Measurements from ENCODE around the gene CDCA4.
"Not testable (repeated sequence)": the region's sequence is repeated elsewhere in the genome, so short reads cannot be mapped to it uniquely, and the experiment has no call there.

Gene CDCA4

DNA sequence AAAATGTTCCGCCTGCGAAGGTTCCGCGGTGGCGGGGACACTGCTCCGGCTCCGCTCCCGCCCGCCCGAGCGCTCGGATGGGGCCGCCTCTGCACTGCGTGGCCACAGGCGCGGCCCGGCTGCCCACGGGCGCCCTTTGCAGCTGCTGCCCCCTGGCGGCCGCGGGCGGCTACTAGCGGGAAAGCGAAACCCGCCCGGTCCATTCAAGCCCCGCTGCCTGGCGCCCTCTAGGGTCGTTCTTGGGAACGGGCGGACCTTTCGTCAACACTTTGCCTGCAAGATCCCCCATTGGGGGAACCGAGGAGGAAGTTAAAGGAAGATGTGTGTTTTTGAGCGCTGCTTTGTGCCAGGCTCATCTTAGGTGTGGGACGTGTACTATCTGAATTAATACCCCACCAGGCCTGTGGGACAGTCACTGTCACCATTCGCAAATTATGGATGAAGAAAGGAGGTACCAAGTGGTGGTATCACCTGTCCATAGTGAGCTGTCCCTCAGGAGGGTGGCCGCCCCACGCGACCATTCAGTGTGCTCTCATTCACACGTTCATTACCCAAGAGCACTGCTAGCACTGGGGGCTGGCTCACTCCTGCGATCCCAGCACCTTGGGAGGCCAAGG lies 24.9 kb upstream of the CDCA4 start:
- H3K36me3 ChIP-seq (ENCODE audit: control insufficient read depth, insufficient read depth, low read length), result no peaks in the 10 kb centered on the region
- WGBS, 2 experiments (ENCODE audit: insufficient coverage in 2 of 2), result 8 to 11% methylated on average over 32 to 37 of the region's 42 CpGs
- H3K4me1 ChIP-seq (ENCODE audit: control insufficient read depth, insufficient read depth, low read length, poor library complexity, severe bottlenecking), result no peaks in the 10 kb centered on the region
- H3K4me3 ChIP-seq (ENCODE audit: extremely low read depth, insufficient read depth, low read length, poor library complexity, severe bottlenecking), result no peak overlapping the region
- H3K9me3 ChIP-seq (ENCODE audit: control insufficient read depth, low read length), result no peaks in the 10 kb centered on the region
- no peak overlapping the region for H3K27ac ChIP-seq (ENCODE audit: low read depth, low read length, severe bottlenecking)

DNA sequence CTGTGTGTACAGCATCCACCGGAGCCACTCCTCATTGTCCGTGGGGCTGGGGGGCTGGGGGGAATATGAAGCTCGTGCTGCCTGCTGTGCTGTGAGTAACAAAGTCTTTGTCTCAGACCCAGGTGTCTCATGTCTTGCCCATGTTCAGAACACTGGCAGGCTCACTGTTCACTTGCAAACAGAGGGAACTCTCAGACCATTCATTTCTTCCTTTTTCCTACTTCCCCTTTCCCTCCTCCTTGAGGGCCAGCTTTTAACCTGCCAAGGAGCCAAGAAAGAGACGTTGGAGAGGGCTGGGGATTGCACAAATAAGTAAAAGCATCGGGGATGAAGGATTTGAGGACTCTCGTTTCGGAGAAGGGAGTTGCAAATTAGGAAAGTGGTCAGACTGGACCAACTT lies 22.8 kb upstream of the CDCA4 start:
- 81 to 84% methylated on average over 7 of the region's 7 CpGs for WGBS, 2 experiments (ENCODE audit: insufficient coverage in 2 of 2)
- Histone ChIP-seq H3K4me1 (ENCODE audit: control insufficient read depth, insufficient read depth, low read length, poor library complexity, severe bottlenecking) (no peaks in the 10 kb centered on the region), H3K36me3 (ENCODE audit: control insufficient read depth, insufficient read depth, low read length) (no peaks in the 10 kb centered on the region), H3K27ac (ENCODE audit: low read depth, low read length, severe bottlenecking) (no peak overlapping the region), H3K4me3 (ENCODE audit: extremely low read depth, insufficient read depth, low read length, poor library complexity, severe bottlenecking) (no peak overlapping the region), H3K9me3 (ENCODE audit: control insufficient read depth, low read length) (no peaks in the 10 kb centered on the region)

DNA sequence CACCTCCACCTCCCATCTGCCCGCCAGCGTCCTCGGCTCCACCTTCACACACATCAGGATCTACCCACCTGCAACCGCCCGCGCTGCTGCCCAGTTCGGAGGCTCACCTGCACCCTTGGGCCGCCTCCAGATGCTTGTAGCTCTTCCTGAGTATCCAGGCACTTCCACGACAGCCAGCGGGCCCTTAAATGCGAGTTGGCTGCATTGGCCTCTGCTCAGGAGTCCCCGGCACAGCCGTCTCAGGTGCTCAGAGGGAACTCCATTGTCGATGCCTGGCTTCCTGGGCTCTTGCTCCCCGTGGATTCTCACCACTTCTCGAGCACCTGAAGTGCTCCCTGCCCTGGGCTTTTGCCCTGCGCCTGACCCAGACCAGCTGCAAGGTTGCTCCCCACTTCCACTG lies 21.9 kb upstream of the CDCA4 start:
- Histone ChIP-seq H3K4me1 (ENCODE audit: control insufficient read depth, insufficient read depth, low read length, poor library complexity, severe bottlenecking) (no peaks in the 10 kb centered on the region), H3K4me3 (ENCODE audit: extremely low read depth, insufficient read depth, low read length, poor library complexity, severe bottlenecking) (no peak overlapping the region), H3K36me3 (ENCODE audit: control insufficient read depth, insufficient read depth, low read length) (no peaks in the 10 kb centered on the region), H3K9me3 (ENCODE audit: control insufficient read depth, low read length) (no peaks in the 10 kb centered on the region), H3K27ac (ENCODE audit: low read depth, low read length, severe bottlenecking) (no peak overlapping the region)
- WGBS, 2 experiments (ENCODE audit: insufficient coverage in 2 of 2), result 84 to 88% methylated on average over 17 of the region's 17 CpGs

DNA sequence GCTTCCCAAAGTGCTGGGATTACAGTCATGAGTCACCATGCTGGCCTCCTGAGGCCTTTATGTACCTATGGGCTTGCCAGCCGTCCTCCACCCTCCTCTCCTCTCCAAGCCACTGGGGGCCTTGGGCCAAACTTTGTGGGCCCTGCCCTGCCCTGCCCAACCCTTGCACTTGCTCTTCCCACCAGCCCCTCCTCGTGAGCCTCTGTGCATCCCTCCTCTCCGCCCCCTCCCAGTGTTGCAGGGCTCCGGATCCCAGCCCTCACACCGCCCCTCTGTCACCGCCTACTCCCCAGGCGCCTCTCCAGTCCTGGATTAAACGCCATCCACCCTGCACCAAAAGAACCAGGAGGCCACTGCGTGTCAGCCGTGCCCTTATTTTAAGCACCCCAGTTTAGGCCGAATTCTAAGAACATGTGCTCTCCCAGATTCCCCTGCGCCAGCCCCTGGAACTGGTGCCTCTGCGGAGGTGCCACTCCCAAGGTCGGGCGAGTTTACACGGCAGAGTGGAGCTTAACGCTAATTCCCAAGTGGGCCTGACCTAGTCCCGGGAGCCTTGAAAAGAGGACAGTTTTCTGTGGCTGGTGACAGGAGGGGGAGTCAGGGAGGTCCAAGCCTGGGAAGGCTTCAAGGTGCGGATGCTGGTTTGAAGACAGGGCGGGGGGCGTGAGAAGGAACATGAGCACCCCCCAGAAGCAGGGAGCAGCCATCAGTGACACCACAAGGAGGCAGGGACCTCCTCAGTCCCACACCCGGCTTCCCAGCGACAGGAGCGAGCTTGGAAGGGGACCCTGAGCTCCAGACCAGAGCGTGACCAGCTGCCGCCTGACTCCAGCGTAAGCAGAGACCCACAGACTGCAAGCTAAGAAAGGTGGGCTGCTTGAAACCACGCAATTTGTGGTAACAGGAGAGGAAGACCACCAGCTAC lies 21.2 kb upstream of the CDCA4 start:
- no peaks in the 10 kb centered on the region for H3K9me3 ChIP-seq (ENCODE audit: control insufficient read depth, low read length)
- H3K36me3 ChIP-seq (ENCODE audit: control insufficient read depth, insufficient read depth, low read length), result no peaks in the 10 kb centered on the region
- whole genome bisulfite sequencing, 2 experiments (ENCODE audit: insufficient coverage in 2 of 2), result 77 to 80% methylated on average over 25 of the region's 28 CpGs
- no peak overlapping the region for H3K27ac ChIP-seq (ENCODE audit: low read depth, low read length, severe bottlenecking)
- H3K4me1 ChIP-seq (ENCODE audit: control insufficient read depth, insufficient read depth, low read length, poor library complexity, severe bottlenecking), result no peaks in the 10 kb centered on the region
- H3K4me3 ChIP-seq (ENCODE audit: extremely low read depth, insufficient read depth, low read length, poor library complexity, severe bottlenecking), result no peak overlapping the region

DNA sequence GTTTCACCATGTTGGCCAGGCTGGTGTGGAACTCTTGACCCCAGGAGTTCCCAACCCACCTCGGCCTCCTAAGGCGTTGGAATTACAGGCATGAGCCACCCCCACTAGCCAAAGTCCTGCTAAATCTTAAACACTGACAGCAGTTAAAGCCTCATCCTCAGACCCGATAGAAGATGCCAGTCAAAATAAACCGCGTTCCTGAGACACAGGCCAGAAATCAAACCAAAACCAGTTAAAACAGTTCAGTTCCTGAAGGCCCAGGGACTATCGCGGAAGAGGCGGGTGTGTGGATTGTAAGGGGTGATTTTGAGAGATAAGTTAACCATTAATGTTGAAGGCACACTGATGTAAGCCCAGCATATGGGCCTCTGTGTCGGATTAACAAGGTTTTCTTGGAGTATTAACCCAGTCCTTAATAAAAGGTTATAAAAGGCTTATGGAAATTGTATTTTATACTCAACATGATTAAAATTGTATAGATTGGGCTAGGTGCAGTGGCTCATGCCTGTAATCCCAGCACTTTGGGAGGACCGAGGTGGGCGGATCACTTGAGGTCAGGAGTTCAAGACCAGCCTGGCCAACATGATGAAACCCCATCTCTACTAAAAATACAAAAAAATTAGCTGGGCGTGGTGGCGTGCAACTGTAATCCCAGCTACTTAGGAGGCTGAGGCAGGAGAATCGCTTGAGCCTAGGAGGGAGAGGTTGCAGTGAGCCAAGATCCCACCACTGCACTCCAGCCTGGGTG lies 18.7 kb upstream of the CDCA4 start:
- no peak overlapping the region for H3K27ac ChIP-seq (ENCODE audit: low read depth, low read length, severe bottlenecking)
- H3K9me3 ChIP-seq (ENCODE audit: control insufficient read depth, low read length), result no peaks in the 10 kb centered on the region
- 84 to 91% methylated on average over 7 to 8 of the region's 14 CpGs for WGBS, 2 experiments (ENCODE audit: insufficient coverage in 2 of 2)
- no peaks in the 10 kb centered on the region for H3K36me3 ChIP-seq (ENCODE audit: control insufficient read depth, insufficient read depth, low read length)
- H3K4me1 ChIP-seq (ENCODE audit: control insufficient read depth, insufficient read depth, low read length, poor library complexity, severe bottlenecking), result no peaks in the 10 kb centered on the region
- H3K4me3 ChIP-seq (ENCODE audit: extremely low read depth, insufficient read depth, low read length, poor library complexity, severe bottlenecking), result no peak overlapping the region

DNA sequence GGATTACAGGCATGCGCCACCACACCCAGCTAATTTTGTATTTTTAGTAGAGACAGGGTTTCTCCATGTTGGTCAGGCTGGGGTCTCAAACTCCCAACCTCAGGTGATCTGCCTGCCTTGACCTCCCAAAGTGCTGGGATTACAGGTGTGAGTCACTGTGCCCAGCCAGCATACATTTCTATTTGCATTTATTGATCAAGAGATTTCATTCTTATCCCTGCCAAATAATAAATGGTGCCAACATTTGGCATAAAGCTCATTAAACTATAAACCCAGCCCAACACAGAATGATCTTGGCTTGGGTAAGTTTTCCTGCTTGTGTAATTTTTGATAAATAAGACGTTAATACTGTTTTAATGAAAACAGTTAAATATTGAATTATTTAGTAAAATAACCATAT lies 14.7 kb upstream of the CDCA4 start:
- not testable (repeated sequence) for H3K4me3 ChIP-seq (ENCODE audit: extremely low read depth, insufficient read depth, low read length, poor library complexity, severe bottlenecking); H3K36me3 ChIP-seq (ENCODE audit: control insufficient read depth, insufficient read depth, low read length); H3K4me1 ChIP-seq (ENCODE audit: control insufficient read depth, insufficient read depth, low read length, poor library complexity, severe bottlenecking); H3K27ac ChIP-seq (ENCODE audit: low read depth, low read length, severe bottlenecking); H3K9me3 ChIP-seq (ENCODE audit: control insufficient read depth, low read length)
- WGBS, 2 experiments (ENCODE audit: insufficient coverage in 2 of 2), result 100% methylated on average over 1 of the region's 2 CpGs; no CpG with 5 or more reads in 1 of the 2 experiments

DNA sequence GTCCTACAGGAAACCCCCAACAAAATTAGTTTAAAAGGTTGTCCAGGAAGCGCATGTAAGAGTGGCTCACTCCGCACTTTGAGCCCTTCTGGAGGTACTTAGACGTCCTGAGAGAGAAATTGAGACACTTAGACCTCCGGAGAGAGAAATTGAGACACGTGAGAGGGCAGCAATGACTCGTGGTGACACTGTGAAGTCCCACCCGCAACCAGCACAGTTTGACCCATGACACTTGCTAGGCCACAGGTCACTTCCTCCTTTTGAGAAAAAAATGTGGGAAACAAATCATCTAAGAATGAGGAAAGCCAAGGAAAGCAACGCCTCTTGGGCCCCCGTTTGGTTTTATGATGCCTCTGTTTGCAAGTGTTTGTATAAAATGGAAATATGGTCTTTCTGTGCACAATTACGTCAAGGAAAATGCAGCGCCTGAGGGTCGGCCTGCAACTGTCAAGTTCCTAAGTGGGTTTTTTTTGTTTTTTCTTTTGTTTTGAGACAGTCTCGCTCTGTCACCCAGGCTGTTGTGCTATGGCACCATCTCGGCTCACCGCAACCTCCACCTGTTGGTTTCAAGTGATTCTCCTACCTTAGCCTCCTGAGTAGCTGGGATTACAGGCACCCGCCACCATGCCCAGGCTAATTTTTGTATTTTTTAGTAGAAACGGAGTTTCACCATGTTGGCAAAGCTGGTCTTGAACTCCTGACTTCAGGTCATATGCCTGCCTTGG lies 13.6 kb upstream of the CDCA4 start:
- Histone ChIP-seq H3K27ac (ENCODE audit: low read depth, low read length, severe bottlenecking) (no peak overlapping the region), H3K36me3 (ENCODE audit: control insufficient read depth, insufficient read depth, low read length) (no peaks in the 10 kb centered on the region), H3K4me3 (ENCODE audit: extremely low read depth, insufficient read depth, low read length, poor library complexity, severe bottlenecking) (no peak overlapping the region), H3K4me1 (ENCODE audit: control insufficient read depth, insufficient read depth, low read length, poor library complexity, severe bottlenecking) (no peaks in the 10 kb centered on the region), H3K9me3 (ENCODE audit: control insufficient read depth, low read length) (no peaks in the 10 kb centered on the region)
- 91% methylated on average over 16 of the region's 17 CpGs for WGBS, 2 experiments (ENCODE audit: insufficient coverage in 2 of 2)

DNA sequence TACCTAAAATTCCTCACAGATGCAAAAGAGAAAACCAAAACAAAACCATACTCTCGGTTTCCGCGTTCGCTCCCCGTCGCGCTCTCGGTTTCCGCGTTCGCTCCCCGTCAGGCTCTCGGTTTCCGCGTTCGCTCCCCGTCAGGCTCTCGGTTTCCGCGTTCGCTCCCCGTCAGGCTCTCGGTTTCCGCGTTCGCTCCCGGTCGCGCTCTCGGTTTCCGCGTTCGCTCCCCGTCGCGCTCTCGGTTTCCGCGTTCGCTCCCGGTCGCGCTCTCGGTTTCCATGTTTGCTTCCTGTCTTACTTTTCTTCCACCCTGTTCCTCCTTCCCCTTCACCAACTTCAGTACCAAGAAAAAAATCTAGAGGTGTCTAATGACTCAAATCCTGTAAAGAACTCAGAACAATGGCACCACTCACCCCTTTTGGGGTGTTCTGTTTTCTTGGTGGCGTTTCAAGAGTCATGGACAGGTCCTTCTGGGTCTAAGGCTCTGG lies 12.6 kb upstream of the CDCA4 start:
- H3K4me1 ChIP-seq (ENCODE audit: control insufficient read depth, insufficient read depth, low read length, poor library complexity, severe bottlenecking); H3K27ac ChIP-seq (ENCODE audit: low read depth, low read length, severe bottlenecking); H3K4me3 ChIP-seq (ENCODE audit: extremely low read depth, insufficient read depth, low read length, poor library complexity, severe bottlenecking); H3K9me3 ChIP-seq (ENCODE audit: control insufficient read depth, low read length); H3K36me3 ChIP-seq (ENCODE audit: control insufficient read depth, insufficient read depth, low read length): not testable (repeated sequence)
- WGBS, 2 experiments (ENCODE audit: insufficient coverage in 2 of 2), result 77 to 84% methylated on average over 17 to 44 of the region's 45 CpGs

DNA sequence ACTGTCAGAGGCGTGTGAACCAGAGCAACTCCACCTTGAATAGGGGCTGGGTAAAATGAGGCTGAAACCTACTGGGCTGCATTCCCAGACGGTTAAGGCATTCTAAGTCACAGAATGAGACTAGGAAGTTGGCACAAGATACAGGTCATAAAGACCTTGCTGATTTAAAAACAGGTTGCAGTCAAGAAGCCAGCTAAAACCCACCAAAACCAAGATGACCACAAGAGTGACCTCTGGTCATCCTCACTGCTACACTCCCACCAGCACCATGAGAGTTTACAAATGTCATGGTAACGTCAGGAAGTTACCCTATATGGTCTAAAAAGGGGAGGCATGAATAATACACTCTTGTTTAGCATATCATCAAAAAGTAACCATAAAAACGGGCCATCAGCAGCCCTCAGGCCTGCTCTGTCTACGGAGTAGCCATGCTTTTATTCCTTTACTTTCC lies 11.6 kb upstream of the CDCA4 start:
- H3K27ac ChIP-seq (ENCODE audit: low read depth, low read length, severe bottlenecking); H3K4me1 ChIP-seq (ENCODE audit: control insufficient read depth, insufficient read depth, low read length, poor library complexity, severe bottlenecking); H3K4me3 ChIP-seq (ENCODE audit: extremely low read depth, insufficient read depth, low read length, poor library complexity, severe bottlenecking); H3K9me3 ChIP-seq (ENCODE audit: control insufficient read depth, low read length); H3K36me3 ChIP-seq (ENCODE audit: control insufficient read depth, insufficient read depth, low read length): not testable (repeated sequence)
- WGBS, 2 experiments (ENCODE audit: insufficient coverage in 2 of 2), result 66 to 83% methylated on average over 4 of the region's 5 CpGs

DNA sequence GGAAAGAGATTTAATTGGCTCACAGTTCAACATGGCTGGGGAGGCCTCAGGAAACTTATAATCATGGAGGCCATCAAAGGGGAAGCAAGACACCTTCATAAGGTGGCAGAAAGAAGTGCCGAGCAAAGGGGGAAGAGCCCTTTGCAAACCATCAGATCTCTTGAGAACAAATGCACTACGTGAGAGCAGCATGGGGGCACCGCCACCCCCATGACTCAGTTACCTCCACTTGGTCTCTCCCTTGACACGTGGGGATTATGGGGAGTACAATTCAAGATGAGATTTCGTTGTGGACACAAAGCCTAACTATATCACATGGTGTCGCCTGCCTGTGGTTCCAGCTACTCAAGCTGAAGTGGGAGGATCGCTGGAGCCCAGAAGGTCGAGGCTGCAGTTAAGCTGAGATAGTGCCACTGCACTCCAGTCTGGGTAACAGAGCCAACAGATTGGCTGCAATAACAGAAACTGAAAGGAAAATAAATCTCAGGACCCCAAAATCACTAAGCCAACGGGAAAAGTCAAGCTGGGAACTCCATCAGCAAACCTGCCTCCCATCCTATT lies 10.0 kb upstream of the CDCA4 start:
- H3K36me3 ChIP-seq (ENCODE audit: control insufficient read depth, insufficient read depth, low read length), result no peaks in the 10 kb centered on the region
- peaks cover 2% of the 10 kb centered on the region for H3K4me1 ChIP-seq (ENCODE audit: control insufficient read depth, insufficient read depth, low read length, poor library complexity, severe bottlenecking)
- H3K27ac ChIP-seq (ENCODE audit: low read depth, low read length, severe bottlenecking), result no peak overlapping the region
- WGBS, 2 experiments (ENCODE audit: insufficient coverage in 2 of 2), result 86 to 92% methylated on average over 6 to 9 of the region's 9 CpGs
- no peaks in the 10 kb centered on the region for H3K9me3 ChIP-seq (ENCODE audit: control insufficient read depth, low read length)
- no peak overlapping the region for H3K4me3 ChIP-seq (ENCODE audit: extremely low read depth, insufficient read depth, low read length, poor library complexity, severe bottlenecking)
